HL-60 (cell line): ENCODE data around the gene TUBGCP6.

Experiments
- DNase-seq, 2 experiments: peaks; one replicate each; pipeline ENCODE4 v3.0.0-alpha.2; 2010 to 2020; ENCODE audit warnings: low read depth in 1 of 2, low spot score in 1 of 2
- H3K27ac ChIP-seq: fragments of 250-450 bp; sonication (Bioruptor Pico); replicated peaks from 2 replicates; pipeline ENCODE4 v1.5.1; 2020; ENCODE audit warnings: mild to moderate bottlenecking, moderate library complexity
- H3K27me3 ChIP-seq: fragments of 250-450 bp; sonication (Bioruptor Pico); 2 replicates; pipeline ENCODE4 v1.5.1; 2021; ENCODE audit warnings: mild to moderate bottlenecking, moderate library complexity; ENCODE audit not compliant: insufficient read depth, poor library complexity, severe bottlenecking
- H3K4me3 ChIP-seq: replicated peaks from 2 replicates; pipeline ENCODE4 v1.5.1; 2011; ENCODE audit warnings: mild to moderate bottlenecking, control low read depth, low read length; ENCODE audit not compliant: insufficient read depth
- CTCF ChIP-seq: IDR thresholded peaks from one replicate; pipeline ENCODE4 v1.5.1; 2011; ENCODE audit warnings: low read length, control low read depth, inconsistent platforms; ENCODE audit not compliant: insufficient read depth
- GABPA ChIP-seq: IDR thresholded peaks from 2 replicates; pipeline ENCODE4 v1.6.1; 2012; ENCODE audit warnings: low read depth
- POLR2AphosphoS5 ChIP-seq: IDR thresholded peaks from 2 replicates; pipeline ENCODE4 v1.6.1; 2012; ENCODE audit warnings: low read depth
- REST ChIP-seq: IDR thresholded peaks from 2 replicates; pipeline ENCODE4 v1.6.1; 2012; ENCODE audit warnings: low read depth; ENCODE audit not compliant: insufficient replicate concordance
- SPI1 ChIP-seq: IDR thresholded peaks from 2 replicates; pipeline ENCODE4 v1.6.1; 2012; ENCODE audit warnings: low read depth, mild to moderate bottlenecking, borderline replicate concordance

The TUBGCP6 gene

GRCh38 chr22:50197856-50198623 lies 46.8 kb downstream of the TUBGCP6 start:
- TF ChIP-seq SPI1, result no peak
- TF ChIP-seq GABPA, result no peak
- TF ChIP-seq REST, result no peak
- TF ChIP-seq CTCF, result no peak
- TF ChIP-seq POLR2AphosphoS5, result no peak
- DNase-seq, result no peak
- Histone ChIP-seq H3K27me3 (no peaks in the 10 kb centered on the region), H3K4me3 (no peak overlapping the region), H3K27ac (no peak overlapping the region)

- Histone ChIP-seq H3K27ac (no peak overlapping the region), H3K4me3 (no peak overlapping the region), H3K27me3 (no peaks in the 10 kb centered on the region)
- no peak for TF ChIP-seq REST
- TF ChIP-seq CTCF, result no peak
- TF ChIP-seq POLR2AphosphoS5, result no peak; the same call in 1 of the 2 replicates
- TF ChIP-seq SPI1, result no peak
- TF ChIP-seq GABPA, result no peak
- no peak for DNase-seq
These were observed 47.6 kb downstream of the TUBGCP6 start for GRCh38 chr22:50197000-50197800.

- no peak overlapping the region for H3K4me3 ChIP-seq
- no peak overlapping the region for H3K27ac ChIP-seq
- no peaks in the 10 kb centered on the region for H3K27me3 ChIP-seq
- TF ChIP-seq SPI1 (no peak), REST (no peak), GABPA (no peak), POLR2AphosphoS5 (no peak), CTCF (no peak)
- no peak for DNase-seq
These were observed 48.6 kb downstream of the TUBGCP6 start for GRCh38 chr22:50196256-50196655.
